PC-9 (cell line): ENCODE measurements around the gene TMEM109. TPM values are rescaled to one million over a fixed set of nuclear protein-coding genes. Genes with fewer than 3 reads are reported as not detected.

Experiments
- Bru-seq: library from RNA; stranded (reverse); fragments of 400-500 nt; gene quantifications from one replicate; lab custom pipeline; 2021; lab: Mats Ljungman, UMichigan
- BruChase-seq, 2 experiments: library from RNA; stranded (reverse); fragments of 400-500 nt; gene quantifications; one replicate each; lab custom pipeline; 2021; lab: Mats Ljungman, UMichigan
- BruUV-seq: library from RNA; stranded (reverse); fragments of 400-500 nt; replicated peaks from 2 replicates; lab custom pipeline; 2021; lab: Mats Ljungman, UMichigan
- CTCF ChIA-PET: fragments of 300-600 bp; sonication (Branson Sonifier 250); formaldehyde crosslinking; loops from one replicate; lab custom pipeline; 2022; ENCODE audit warnings: antibody characterized with exemption; lab: Charles Lee
- POLR2A ChIA-PET: fragments of 300-600 bp; sonication (Branson Sonifier 250); formaldehyde crosslinking; loops from one replicate; lab custom pipeline; 2022; ENCODE audit warnings: antibody characterized with exemption; ENCODE audit not compliant: unreplicated experiment; lab: Charles Lee
- DNase-seq, 2 experiments: peaks; one replicate each; pipeline versions ENCODE4 v3.0.0 to v3.0.0-alpha.2; 2015 to 2022; ENCODE audit warnings: mixed read lengths in 1 of 2
- H2AFZ ChIP-seq: fragments of 200-600 bp; sonication (generic); 2 replicates; pipeline ENCODE4 v1.8.1; 2017; ENCODE audit warnings: antibody characterized with exemption
- H3F3A ChIP-seq: fragments of 200-600 bp; sonication (generic); 2 replicates; pipeline ENCODE4 v1.8.1; 2017; ENCODE audit warnings: antibody characterized with exemption, mild to moderate bottlenecking, low read depth; ENCODE audit not compliant: insufficient read depth
- H3K27ac ChIP-seq: fragments of 200-600 bp; sonication (generic); 2 replicates; pipeline ENCODE4 v1.6.1; 2016; ENCODE audit warnings: mixed run types
- H3K27me3 ChIP-seq: fragments of 200-600 bp; sonication (generic); 2 replicates; pipeline ENCODE4 v1.6.1; 2016; ENCODE audit warnings: low read depth, mixed run types; ENCODE audit not compliant: insufficient read depth
- H3K36me3 ChIP-seq: fragments of 200-600 bp; sonication (generic); 2 replicates; pipeline ENCODE4 v1.6.1; 2016; ENCODE audit warnings: low read depth, mixed run types
- H3K4me1 ChIP-seq: fragments of 200-600 bp; sonication (generic); replicated peaks from 2 replicates; pipeline ENCODE4 v1.6.1; 2016; ENCODE audit warnings: mixed run types; ENCODE audit not compliant: insufficient read depth
- H3K4me2 ChIP-seq: fragments of 200-600 bp; sonication (generic); 2 replicates; pipeline ENCODE4 v1.6.1; 2017; ENCODE audit warnings: mixed run types
- H3K4me3 ChIP-seq: fragments of 200-600 bp; sonication (generic); 2 replicates; pipeline ENCODE4 v1.6.1; 2016; ENCODE audit warnings: mixed run types
- H3K79me2 ChIP-seq: fragments of 200-600 bp; sonication (generic); 2 replicates; pipeline ENCODE4 v1.6.1; 2017; ENCODE audit warnings: low read depth, mixed run types
- H3K9me2 ChIP-seq: fragments of 200-600 bp; sonication (generic); 2 replicates; pipeline ENCODE4 v1.8.1; 2017; ENCODE audit warnings: mild to moderate bottlenecking; ENCODE audit not compliant: insufficient read depth
- H3K9me3 ChIP-seq: fragments of 200-600 bp; sonication (generic); 2 replicates; pipeline ENCODE4 v1.8.1; 2016; ENCODE audit warnings: low read depth; ENCODE audit not compliant: insufficient read depth
- H4K20me1 ChIP-seq: fragments of 200-600 bp; sonication (generic); 2 replicates; pipeline ENCODE4 v1.8.1; 2017; ENCODE audit not compliant: insufficient read depth
- CTCF ChIP-seq: fragments of 200-600 bp; sonication (generic); conservative IDR thresholded peaks from 2 replicates; pipeline ENCODE4 v1.6.1; 2017; ENCODE audit warnings: mixed run types, antibody characterized with exemption, mild to moderate bottlenecking, moderate library complexity
- EZH2 ChIP-seq: fragments of 200-600 bp; sonication (generic); IDR thresholded peaks from 2 replicates; pipeline ENCODE4 v1.8.0; 2017; ENCODE audit warnings: antibody characterized with exemption, low read depth
- intact Hi-C: fragments of 100-400 bp; cut with micrococcal nuclease; formaldehyde crosslinking; loops from one replicate; pipeline ENCODE4 v1.10.0; 2022; ENCODE audit not compliant: unreplicated experiment
- long read RNA-seq: library from polyadenylated mRNA; stranded (forward); transcript quantifications from one replicate; pipeline ENCODE4 v2.0.0, GENCODE V29; 2022
- total RNA-seq: library from RNA; stranded (reverse); gene quantifications from 2 replicates; pipeline ENCODE4 v1.2.3, GENCODE V29; 2021

The TMEM109 gene
- total RNA-seq (104 and 105 TPM in 2 replicates), Bru-seq, nascent RNA (percentile 67 among the genes with signal in this experiment), BruChase-seq, experiment 1, labeled RNA remaining after a 2-hour chase (percentile 66 among the genes with signal in this experiment), BruChase-seq, experiment 2, labeled RNA remaining after a 6-hour chase (percentile 93 among the genes with signal in this experiment)
- long read RNA-seq, transcript TMEM109-201 (4 exons, 2,413 nt): major isoform, 224 of 289 reads
- long read RNA-seq, partial matches to known transcripts: 56 of 289 reads
- long read RNA-seq, other reads (novel, unspliced or antisense): 5 of 289 reads

DNA sequence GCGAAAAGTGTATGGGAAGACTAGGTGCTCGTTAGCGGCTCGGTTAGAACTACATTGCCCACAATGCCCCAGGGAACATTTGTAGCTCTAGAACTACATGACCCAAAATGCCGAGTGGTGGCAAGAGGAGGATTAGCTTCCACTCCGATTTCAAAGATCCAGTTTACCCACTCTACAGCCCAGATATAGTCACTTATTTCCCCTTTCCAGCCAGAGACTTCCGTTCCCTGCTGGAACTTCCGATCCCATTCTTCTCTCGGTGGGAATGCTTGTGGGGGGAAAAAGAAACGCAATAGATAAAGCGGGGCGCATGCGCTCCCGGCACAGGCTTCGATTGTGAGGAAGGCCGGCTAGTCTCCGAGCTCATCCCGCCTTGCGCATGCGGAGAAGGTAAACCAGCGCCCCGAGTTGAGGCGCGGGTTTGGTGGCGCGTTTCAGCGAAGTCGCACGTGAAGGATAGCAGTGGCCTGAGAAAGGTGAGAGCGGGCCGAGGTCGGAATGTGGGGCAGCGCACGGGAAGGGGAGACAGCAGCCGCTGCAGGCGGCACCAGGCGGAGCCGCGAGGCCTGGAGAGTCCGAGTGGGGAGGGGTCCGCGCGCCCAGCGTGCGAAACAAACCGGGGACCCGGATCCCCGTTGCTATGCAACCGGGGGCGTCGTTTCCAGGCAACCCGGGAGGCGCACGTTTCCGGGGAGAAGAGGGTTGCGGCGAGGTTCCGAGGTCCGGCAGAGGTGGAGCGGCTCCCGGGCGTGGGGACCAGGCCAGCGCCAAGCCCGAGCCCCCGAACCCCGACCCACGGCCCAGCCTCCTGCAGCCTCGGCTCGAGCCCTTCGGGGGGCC is at the start of gene TMEM109:
TSS of gene TMEM109 (plus strand) at position 366 of the 840 bp plus-strand sequence. CDS start 5,536 bp downstream, outside the sequence.
- intact Hi-C loops: loop anchor here (2.0 kb wide), 1 partner anchor 273 kb away; no protein-coding TSS in a partner anchor
- Histone ChIP-seq H2AFZ (peak within 1 kb of the TSS; percentile 93), H3K79me2 (peaks cover 46% of the 10 kb centered on the region), H3K27me3 (peaks cover 20% of the 10 kb centered on the region; the same call in 1 of the 2 replicates), H3K9me2 (no peaks in the 10 kb centered on the region), H3K27ac (peak within 1 kb of the TSS; percentile 62), H3F3A (peaks cover 14% of the 10 kb centered on the region), H3K36me3 (no peaks in the 10 kb centered on the region), H4K20me1 (no peaks in the 10 kb centered on the region; the same call in 1 of the 2 replicates), H3K4me1 (peaks cover 36% of the 10 kb centered on the region), H3K4me2 (peak within 1 kb of the TSS; percentile 92), H3K9me3 (no peaks in the 10 kb centered on the region), H3K4me3 (peak within 1 kb of the TSS; percentile 78)
- ChIA-PET POLR2A (interaction anchor here (0.5 to 0.8 kb wide), 11 partner anchors 24 to 1927 kb away, joined by 3 to 8 read pairs (median 5); no protein-coding TSS in a partner anchor), CTCF (interaction anchor here (0.6 to 1.2 kb wide), 2 partner anchors 13 to 15 kb away, joined by 3 to 6 read pairs; no protein-coding TSS in a partner anchor)
- DNase-seq: peak; percentile 81 to 88
- TF ChIP-seq CTCF (no peak), EZH2 (no peak)
- no TSS peak for BruUV-seq

- Histone ChIP-seq H3K27me3 (peaks cover 5% of the 10 kb centered on the region; the same call in 1 of the 2 replicates), H3K4me1 (0 out of 2 replicates have a peak, but pooled peaks cover 6% of the 10 kb centered on the region), H3F3A (no peaks in the 10 kb centered on the region), H3K27ac (no peak overlapping the region), H3K9me2 (no peaks in the 10 kb centered on the region), H3K36me3 (no peaks in the 10 kb centered on the region), H4K20me1 (no peaks in the 10 kb centered on the region), H3K9me3 (no peaks in the 10 kb centered on the region), H3K79me2 (no peaks in the 10 kb centered on the region), H3K4me3 (no peak overlapping the region), H2AFZ (no peak overlapping the region), H3K4me2 (no peak overlapping the region)
- ChIA-PET CTCF (no interaction called here), POLR2A (no interaction called here)
- intact Hi-C loops: no loop called here
- TF ChIP-seq EZH2 (no peak), CTCF (no peak)
- DNase-seq: no peak
- BruUV-seq: no TSS peak
These were observed 49.0 kb upstream of the TMEM109 start for GRCh38 chr11:60864856-60865513.
